Vagina (tissue), 2 donors: Measurements from ENCODE around the gene COPG1. TPM values are rescaled to one million over a fixed set of nuclear protein-coding genes. Genes with fewer than 3 reads are reported as not detected.

Experiments
- DNase-seq, 2 donors: peaks; one replicate each; pipeline ENCODE4 v3.0.0-alpha.2; 2017; ENCODE audit errors: extremely low spot score in 2 of 2
- H3K27ac ChIP-seq: fragments of 200-600 bp; sonication (generic); one replicate; pipeline ENCODE4 v1.5.1; 2019
- H3K27me3 ChIP-seq: fragments of 200-600 bp; sonication (generic); one replicate; pipeline ENCODE4 v1.5.1; 2019
- H3K36me3 ChIP-seq, 2 donors: fragments of 200-600 bp; sonication (generic); one replicate each; pipeline ENCODE4 v1.5.1; 2017 to 2019
- H3K4me1 ChIP-seq: fragments of 200-600 bp; sonication (generic); one replicate; pipeline ENCODE4 v1.5.1; 2019
- H3K4me3 ChIP-seq, 2 donors: fragments of 200-600 bp; sonication (generic); 1 replicate in 1 of 2; 2 replicates in 1 of 2; pipeline ENCODE4 v1.5.1; 2016 to 2019
- H3K9me3 ChIP-seq: fragments of 200-600 bp; sonication (generic); one replicate; pipeline ENCODE4 v1.5.1; 2019
- POLR2A ChIP-seq, 2 donors: fragments of 450-650 bp; IDR thresholded peaks; one replicate each; pipeline ENCODE4 v1.6.1; 2017; ENCODE audit warnings: antibody characterized with exemption in 2 of 2, mild to moderate bottlenecking in 2 of 2, moderate library complexity in 2 of 2
- POLR2AphosphoS5 ChIP-seq, 2 donors: sonication (generic); formaldehyde crosslinking; IDR thresholded peaks; one replicate each; pipeline ENCODE4 v1.9.0; 2017; ENCODE audit warnings: antibody characterized with exemption in 2 of 2, mild to moderate bottlenecking in 2 of 2, low read depth in 1 of 2; ENCODE audit not compliant: insufficient read depth in 1 of 2
- intact Hi-C: fragments of 100-400 bp; cut with DNase I; formaldehyde crosslinking; loops from one replicate; pipeline ENCODE4 v1.15.1; 2023
- total RNA-seq: library from RNA; depleted of rRNA; stranded (reverse); fragments of >200 nt; gene quantifications from one replicate; pipeline ENCODE4 v1.2.3, GENCODE V29; 2016
- TF ChIP-seq, protein P1 (sequence below), 3 experiments: fragments of 450-650 bp in 2 of 3; fragments of 200-600 bp in 1 of 3; sonication (generic) in 1 of 3; IDR thresholded peaks; one replicate each; pipeline ENCODE4 v1.5.1; 2017 to 2019; ENCODE audit warnings: antibody characterized with exemption in 3 of 3, mild to moderate bottlenecking in 2 of 3, moderate library complexity in 2 of 3

Gene COPG1
- total RNA-seq, 1 donor from 2014 or later = 76.4 TPM

DNA sequence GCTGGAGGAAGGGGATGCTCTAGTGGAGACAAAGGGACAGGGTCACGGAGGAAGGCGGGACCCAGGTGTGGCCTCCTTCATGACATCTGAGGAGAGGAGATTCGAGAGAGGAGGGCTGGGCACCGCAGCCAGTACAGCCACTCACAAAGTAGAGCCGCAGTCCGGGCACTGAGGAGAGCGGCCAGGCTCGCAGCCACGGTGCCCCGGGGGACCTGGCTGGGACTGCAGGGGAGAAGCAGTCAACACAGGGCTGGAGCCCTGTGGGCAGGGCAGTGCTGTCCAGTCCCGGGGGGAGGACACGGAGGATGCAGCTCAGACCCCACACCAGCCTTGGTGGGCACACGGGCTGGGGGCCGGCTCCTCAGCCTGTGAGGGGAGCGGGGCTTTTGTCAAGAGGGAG is 69.5 kb downstream of the COPG1 start:
- no peaks in the 10 kb centered on the region for H3K9me3 ChIP-seq
- H3K27ac ChIP-seq = no peak overlapping the region
- H3K27me3 ChIP-seq = no peaks in the 10 kb centered on the region
- peaks cover 20% of the 10 kb centered on the region for H3K4me1 ChIP-seq
- H3K4me3 ChIP-seq = no peak overlapping the region
- peaks cover 0 to 3% of the 10 kb centered on the region in 2 donors for H3K36me3 ChIP-seq
- DNase-seq = no peak
- intact Hi-C loops = loop anchor here (10.0 kb wide), 1 partner anchor 144 kb away; no protein-coding TSS in a partner anchor
- TF ChIP-seq POLR2AphosphoS5 (IDR thresholded peaks at IDR 0.05; ENCODE audit: insufficient read depth in 1 of 2, low read depth in 1 of 2) = no peak
- TF ChIP-seq, protein P1, sequence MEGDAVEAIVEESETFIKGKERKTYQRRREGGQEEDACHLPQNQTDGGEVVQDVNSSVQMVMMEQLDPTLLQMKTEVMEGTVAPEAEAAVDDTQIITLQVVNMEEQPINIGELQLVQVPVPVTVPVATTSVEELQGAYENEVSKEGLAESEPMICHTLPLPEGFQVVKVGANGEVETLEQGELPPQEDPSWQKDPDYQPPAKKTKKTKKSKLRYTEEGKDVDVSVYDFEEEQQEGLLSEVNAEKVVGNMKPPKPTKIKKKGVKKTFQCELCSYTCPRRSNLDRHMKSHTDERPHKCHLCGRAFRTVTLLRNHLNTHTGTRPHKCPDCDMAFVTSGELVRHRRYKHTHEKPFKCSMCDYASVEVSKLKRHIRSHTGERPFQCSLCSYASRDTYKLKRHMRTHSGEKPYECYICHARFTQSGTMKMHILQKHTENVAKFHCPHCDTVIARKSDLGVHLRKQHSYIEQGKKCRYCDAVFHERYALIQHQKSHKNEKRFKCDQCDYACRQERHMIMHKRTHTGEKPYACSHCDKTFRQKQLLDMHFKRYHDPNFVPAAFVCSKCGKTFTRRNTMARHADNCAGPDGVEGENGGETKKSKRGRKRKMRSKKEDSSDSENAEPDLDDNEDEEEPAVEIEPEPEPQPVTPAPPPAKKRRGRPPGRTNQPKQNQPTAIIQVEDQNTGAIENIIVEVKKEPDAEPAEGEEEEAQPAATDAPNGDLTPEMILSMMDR (IDR thresholded peaks at IDR 0.05) = no peak
- TF ChIP-seq POLR2A (IDR thresholded peaks at IDR 0.05) = no peak

DNA sequence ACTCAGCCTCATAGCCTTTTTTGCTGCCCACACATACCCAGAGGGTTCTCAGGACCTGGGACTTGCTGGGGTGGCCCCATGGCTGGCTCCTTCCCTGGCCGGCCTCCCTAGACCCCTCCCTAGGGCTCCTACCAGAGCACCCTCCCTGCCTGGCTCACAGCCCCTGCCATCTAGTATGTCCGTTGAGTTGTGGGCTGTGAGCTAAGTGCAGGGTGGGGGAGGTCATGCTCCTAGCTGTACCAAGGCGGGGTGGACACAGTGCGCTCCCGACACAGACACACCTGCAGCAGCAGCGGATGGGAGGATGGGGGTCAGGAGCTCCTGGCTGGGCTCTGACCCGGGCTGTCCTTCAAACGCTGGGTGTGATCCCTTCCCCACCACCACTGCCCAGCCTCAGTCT is 70.9 kb downstream of the COPG1 start:
- DNase-seq = no peak
- Histone ChIP-seq H3K27me3 (no peaks in the 10 kb centered on the region), H3K4me1 (peaks cover 11% of the 10 kb centered on the region), H3K4me3 (no peak overlapping the region), H3K36me3 (peaks cover 0 to 3% of the 10 kb centered on the region in 2 donors), H3K9me3 (no peaks in the 10 kb centered on the region), H3K27ac (no peak overlapping the region)
- TF ChIP-seq POLR2AphosphoS5 (IDR thresholded peaks at IDR 0.05; ENCODE audit: insufficient read depth in 1 of 2, low read depth in 1 of 2) = no peak
- no peak for TF ChIP-seq POLR2A (IDR thresholded peaks at IDR 0.05)
- TF ChIP-seq, protein P1 (IDR thresholded peaks at IDR 0.05) = no peak
- intact Hi-C loops = loop anchor here (5.0 kb wide), 1 partner anchor 1033 kb away; no protein-coding TSS in a partner anchor

DNA sequence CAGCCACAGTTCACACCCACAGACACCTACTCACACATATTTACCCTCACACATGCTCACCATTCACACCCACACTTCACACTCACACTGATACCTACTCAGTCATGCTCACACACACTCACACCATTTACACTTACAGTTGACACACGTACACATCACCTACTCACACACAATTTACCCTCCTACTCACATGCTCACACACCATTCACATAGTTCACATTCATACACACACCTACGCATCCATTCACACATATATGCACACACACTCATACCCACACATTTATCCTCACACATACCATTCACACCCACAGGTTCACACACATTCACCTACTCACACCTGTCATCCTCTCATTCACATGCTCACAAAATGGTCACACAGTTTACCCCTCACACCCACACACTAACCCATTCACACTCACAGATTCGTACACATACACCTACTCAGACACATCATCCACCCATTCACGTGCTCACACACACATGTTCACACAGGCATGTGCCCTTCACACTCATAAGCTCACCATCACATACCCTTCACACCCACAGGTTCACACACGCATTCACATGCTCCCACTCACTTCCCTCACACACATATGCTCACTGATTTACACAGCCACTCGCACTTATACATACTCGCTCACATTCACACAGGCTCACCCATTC is 71.5 kb downstream of the COPG1 start:
- peaks cover 11% of the 10 kb centered on the region for H3K4me1 ChIP-seq
- H3K36me3 ChIP-seq = peaks cover 0 to 3% of the 10 kb centered on the region in 2 donors
- H3K27ac ChIP-seq = no peak overlapping the region
- H3K27me3 ChIP-seq = no peaks in the 10 kb centered on the region
- no peak for DNase-seq
- TF ChIP-seq POLR2AphosphoS5 (IDR thresholded peaks at IDR 0.05; ENCODE audit: insufficient read depth in 1 of 2, low read depth in 1 of 2) (no peak), POLR2A (IDR thresholded peaks at IDR 0.05) (no peak)
- TF ChIP-seq, protein P1 (IDR thresholded peaks at IDR 0.05) = no peak
- H3K4me3 ChIP-seq = no peak overlapping the region
- no peaks in the 10 kb centered on the region for H3K9me3 ChIP-seq
- intact Hi-C loops = loop anchor here (5.0 kb wide), 1 partner anchor 1034 kb away; no protein-coding TSS in a partner anchor

DNA sequence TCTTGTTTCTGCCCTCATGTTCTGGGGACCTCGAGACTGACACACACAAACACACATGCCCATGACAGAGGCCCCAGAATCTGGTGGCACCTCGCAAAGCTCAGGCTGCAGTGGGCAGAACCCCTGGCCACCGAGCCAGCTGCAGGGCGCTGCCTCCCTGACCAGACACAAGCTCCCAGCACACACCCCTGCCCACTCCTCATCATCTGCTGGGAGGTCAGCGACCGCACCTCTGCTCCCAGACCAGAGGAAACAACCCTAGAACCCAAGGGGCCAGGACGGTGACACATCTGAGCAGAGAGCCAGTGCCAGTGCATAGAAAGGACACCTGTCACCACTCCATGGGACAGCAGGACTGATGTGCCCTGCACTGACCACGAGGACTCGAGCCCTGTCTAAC is 72.5 kb downstream of the COPG1 start:
- TF ChIP-seq POLR2AphosphoS5 (IDR thresholded peaks at IDR 0.05; ENCODE audit: insufficient read depth in 1 of 2, low read depth in 1 of 2) (no peak), POLR2A (IDR thresholded peaks at IDR 0.05) (no peak)
- TF ChIP-seq, protein P1 (IDR thresholded peaks at IDR 0.05) = no peak
- Histone ChIP-seq H3K27me3 (no peaks in the 10 kb centered on the region), H3K4me3 (no peak overlapping the region), H3K9me3 (no peaks in the 10 kb centered on the region), H3K4me1 (peaks cover 9% of the 10 kb centered on the region), H3K36me3 (peaks cover 0 to 3% of the 10 kb centered on the region in 2 donors), H3K27ac (no peak overlapping the region)
- intact Hi-C loops = loop anchor here (5.0 kb wide), 1 partner anchor 1035 kb away; no protein-coding TSS in a partner anchor
- DNase-seq = no peak
